K562 (cell line): ENCODE measurements around the gene SNRNP200.

ENCODE experiments used
- CBX5 ChIP-seq: IDR thresholded peaks from 2 replicates; pipeline ENCODE4 v1.6.1; 2014; ENCODE audit warnings: low read depth, borderline replicate concordance
- CTCF ChIP-seq, 3 experiments: IDR thresholded peaks in 2 of 3; conservative IDR thresholded peaks in 1 of 3; 2 replicates each; pipeline ENCODE4 v1.5.1; 2011 to 2012; ENCODE audit warnings: low read length in 3 of 3, mild to moderate bottlenecking in 3 of 3, control low read depth in 2 of 3, improper control_type of control experiment in 1 of 3, inconsistent platforms in 1 of 3, low read depth in 1 of 3, mixed read lengths in 1 of 3, moderate library complexity in 1 of 3; ENCODE audit not compliant: insufficient read depth in 2 of 3
- E2F6 ChIP-seq, 2 experiments: IDR thresholded peaks; 2 replicates each; pipeline ENCODE4 v1.6.1; 2011; ENCODE audit warnings: borderline replicate concordance in 1 of 2, control low read depth in 1 of 2, low read depth in 1 of 2, low read length in 1 of 2, mild to moderate bottlenecking in 1 of 2, mixed read lengths in 1 of 2, moderate library complexity in 1 of 2; ENCODE audit not compliant: insufficient read depth in 1 of 2, insufficient read length in 1 of 2, poor library complexity in 1 of 2, severe bottlenecking in 1 of 2; ENCODE audit errors: extremely low read depth in 1 of 2
- EZH2 ChIP-seq: IDR thresholded peaks from 2 replicates; pipeline ENCODE4 v1.6.1; 2012; ENCODE audit warnings: low read depth, mild to moderate bottlenecking, inconsistent platforms, low read length, borderline replicate concordance
- PML ChIP-seq: IDR thresholded peaks from 2 replicates; pipeline ENCODE4 v1.6.1; 2012; ENCODE audit warnings: low read length, inconsistent platforms
- POLR2A ChIP-seq: fragments of 450-650 bp; conservative IDR thresholded peaks from 2 replicates; pipeline ENCODE4 v1.6.1; 2016
- POLR2AphosphoS5 ChIP-seq: IDR thresholded peaks from 2 replicates; pipeline ENCODE4 v1.6.1; 2011; ENCODE audit warnings: mild to moderate bottlenecking, low read depth, low read length, moderate library complexity; ENCODE audit not compliant: control insufficient read depth, insufficient read depth
- STAT6 ChIP-seq: sonication (generic); formaldehyde crosslinking; IDR thresholded peaks from 2 replicates; pipeline ENCODE4 v1.8.1; 2023; ENCODE audit warnings: mild to moderate bottlenecking, missing genetic modification reagents
- TBL1XR1 ChIP-seq, 2 experiments: IDR thresholded peaks; 2 replicates each; pipeline ENCODE4 v1.6.1; 2012; ENCODE audit warnings: improper control_type of control experiment in 2 of 2, low read length in 2 of 2, mild to moderate bottlenecking in 1 of 2
- TFAM ChIP-seq: fragments of 250-450 bp; sonication (Bioruptor Pico); conservative IDR thresholded peaks from 2 replicates; pipeline ENCODE4 v1.5.0; 2021; ENCODE audit warnings: mild to moderate bottlenecking, moderate library complexity
- ZNF24 ChIP-seq: fragments of 450-650 bp; IDR thresholded peaks from 2 replicates; pipeline ENCODE4 v1.6.1; 2016
- ZNF354B ChIP-seq: fragments of 250-450 bp; sonication (Bioruptor Pico); IDR thresholded peaks from 2 replicates; pipeline ENCODE4 v1.4.0; 2020
- ZZZ3 ChIP-seq: fragments of 450-650 bp; IDR thresholded peaks from 2 replicates; pipeline ENCODE4 v1.6.1; 2016; ENCODE audit warnings: antibody characterized with exemption, mild to moderate bottlenecking, moderate library complexity

GRCh38 chr2:96258166-96259022 is 47.0 kb downstream of the SNRNP200 start:
- TF ChIP-seq POLR2AphosphoS5 (no peak), TFAM (CRISPR knock-in tag) (no peak), POLR2A (no peak), EZH2 (no peak), E2F6 (IDR thresholded peaks at IDR 0.05; ENCODE audit: borderline replicate concordance in 1 of 2, extremely low read depth in 1 of 2, insufficient read depth in 1 of 2, insufficient read length in 1 of 2, low read depth in 1 of 2, low read length in 1 of 2, poor library complexity in 1 of 2, severe bottlenecking in 1 of 2) (no peak), STAT6 (no peak), ZZZ3 (no peak), PML (no peak), CTCF (IDR thresholded peaks at IDR 0.05 in 2 of 3, conservative IDR thresholded peaks at IDR 0.05 in 1 of 3; ENCODE audit: insufficient read depth in 2 of 3, low read depth in 1 of 3, low read length in 3 of 3) (no peak), ZNF354B (no peak), TBL1XR1 (IDR thresholded peaks at IDR 0.05; ENCODE audit: low read length in 2 of 2) (no peak), ZNF24 (no peak), CBX5 (no peak)
